DMS53 treated with DMSO at 0.1 percent for 48 hours (cell line): Measurements from ENCODE around the gene SLC26A2.
A peak's percentile ranks its signal among the peaks of the same experiment; 100 is the strongest.

Source experiments
- DNase-seq: peaks from one replicate; lab custom pipeline; 2025; ENCODE audit not compliant: unreplicated experiment; lab: John Stamatoyannopoulos, UW

The SLC26A2 gene

GRCh38 chr5:149961186-149961685 lies 678 bp downstream of the SLC26A2 start:
- no peak for DNase-seq

- DNase-seq, result peak; percentile 52
These were observed 1.4 kb downstream of the SLC26A2 start for GRCh38 chr5:149961957-149962409.

- no peak for DNase-seq
These were observed 2.2 kb downstream of the SLC26A2 start for GRCh38 chr5:149962601-149963300.

GRCh38 chr5:149963729-149964128 lies 3.2 kb downstream of the SLC26A2 start:
- no peak for DNase-seq

- no peak for DNase-seq
These were observed 6.4 kb downstream of the SLC26A2 start for GRCh38 chr5:149966946-149967345.

- DNase-seq, result no peak
These were observed 8.8 kb downstream of the SLC26A2 start for GRCh38 chr5:149969181-149969930.

- no peak for DNase-seq
These were observed 14.9 kb downstream of the SLC26A2 start for GRCh38 chr5:149975409-149975808.

GRCh38 chr5:149979896-149980295 lies 19.3 kb downstream of the SLC26A2 start:
- no peak for DNase-seq

GRCh38 chr5:149981206-149981605 lies 20.6 kb downstream of the SLC26A2 start:
- DNase-seq, result no peak

GRCh38 chr5:149982505-149982904 lies 21.9 kb downstream of the SLC26A2 start:
- no peak for DNase-seq

GRCh38 chr5:149988126-149988525 lies 27.6 kb downstream of the SLC26A2 start:
- no peak for DNase-seq

- peak; percentile 82 for DNase-seq
These were observed 30.2 kb downstream of the SLC26A2 start for GRCh38 chr5:149990518-149991376.

GRCh38 chr5:149993471-149993870 lies 32.9 kb downstream of the SLC26A2 start:
- DNase-seq, result no peak

- DNase-seq, result no peak
These were observed 35.0 kb downstream of the SLC26A2 start for GRCh38 chr5:149995385-149996204.

GRCh38 chr5:149996205-149996890 lies 35.8 kb downstream of the SLC26A2 start:
- DNase-seq, result no peak

- no peak for DNase-seq
These were observed 37.7 kb downstream of the SLC26A2 start for GRCh38 chr5:149998281-149998680.

- DNase-seq, result no peak
These were observed 38.8 kb downstream of the SLC26A2 start for GRCh38 chr5:149999359-149999758.

- DNase-seq, result no peak
These were observed 39.3 kb downstream of the SLC26A2 start for GRCh38 chr5:149999866-150000255.

GRCh38 chr5:150000256-150000989 lies 39.9 kb downstream of the SLC26A2 start, which contains the start of the genes HMGXB3 and TIGD6:
Gene HMGXB3, plus strand, starts transcription at chr5:150000739. Its CDS starts 4,114 bp downstream, at chr5:150004853.
Gene TIGD6, minus strand, starts transcription at chr5:150000654. Its CDS starts 4,306 bp downstream, at chr5:149996348.
- DNase-seq, result peak; percentile 80
